GM18951 (cell line): Measurements from ENCODE around the gene PEBP1.

Experiments used
- POLR2A ChIP-seq: IDR thresholded peaks from 4 replicates; pipeline ENCODE4 v1.6.1; 2011; ENCODE audit warnings: mild to moderate bottlenecking; ENCODE audit not compliant: insufficient read length, insufficient read depth; ENCODE audit errors: extremely low read depth
- in situ Hi-C: fragments of 300-500 bp; cut with MboI; formaldehyde crosslinking; loops from one replicate; pipeline ENCODE4 v1.12.0; 2022; ENCODE audit warnings: low sequenced_read_pairs, mixed read lengths, inconsistent platforms; ENCODE audit not compliant: unreplicated experiment

Gene PEBP1

DNA sequence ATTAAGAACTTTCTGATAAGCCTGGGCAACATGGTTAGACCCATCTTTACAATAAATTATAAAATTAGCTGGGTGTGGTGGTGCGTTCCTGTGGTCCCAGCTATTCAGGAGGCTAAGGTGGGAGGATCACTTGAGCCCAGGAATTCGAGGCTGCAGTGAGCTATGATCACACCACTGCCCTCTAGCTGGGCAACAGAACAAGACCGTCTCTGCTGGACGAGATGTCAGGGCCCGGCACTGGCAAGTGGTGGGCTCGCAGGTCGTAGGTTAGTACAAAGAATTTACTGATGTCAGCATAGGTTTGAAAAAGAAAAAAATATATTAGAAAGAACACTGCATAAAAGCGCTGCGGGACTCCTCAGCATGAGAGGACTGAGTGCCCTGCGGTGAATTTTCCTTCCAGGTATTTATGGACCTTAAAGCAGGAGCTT is 16.5 kb upstream of the PEBP1 start:
- TF ChIP-seq POLR2A: no peak
- in situ Hi-C loops: no loop called here

DNA sequence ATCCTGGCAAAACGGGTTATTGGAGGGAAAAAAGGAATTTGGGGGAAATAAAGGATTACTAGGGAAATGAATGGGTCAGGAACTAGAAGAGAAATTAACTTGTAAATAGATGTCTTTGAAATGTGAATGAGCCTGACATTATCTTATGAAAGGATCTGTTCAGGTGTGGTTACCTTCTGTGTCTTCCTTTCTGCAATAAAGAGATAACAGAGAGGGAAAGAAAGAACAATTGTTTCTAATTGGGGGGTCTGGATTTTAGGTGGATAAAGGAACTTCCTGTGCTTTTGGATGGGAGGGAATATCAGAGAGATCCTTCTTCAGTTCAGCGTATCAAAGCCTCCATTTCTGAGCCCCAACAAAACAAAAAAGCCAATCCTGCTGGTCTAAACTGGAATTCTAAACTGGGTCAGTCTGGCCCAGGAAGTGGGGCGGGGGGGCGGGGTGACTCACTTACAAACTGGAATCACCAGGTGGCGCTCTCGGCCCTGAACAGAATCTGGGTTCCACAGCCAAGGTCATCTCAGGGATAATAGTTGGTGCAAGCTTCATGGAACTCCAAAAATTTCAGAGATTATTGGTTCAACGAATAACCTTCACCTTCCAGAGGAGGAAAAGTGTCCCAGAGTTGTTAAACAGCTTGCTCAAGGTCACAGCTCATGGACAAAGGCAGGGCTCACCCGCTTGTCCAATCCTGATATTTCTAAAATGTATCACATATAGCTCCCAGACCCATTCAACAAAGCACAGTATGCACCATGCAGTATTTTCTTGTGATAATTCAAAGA is 15.2 kb upstream of the PEBP1 start:
- no peak for TF ChIP-seq POLR2A
- in situ Hi-C loops: loop anchor here (10.0 kb wide), 1 partner anchor 64 kb away; no protein-coding TSS in a partner anchor

DNA sequence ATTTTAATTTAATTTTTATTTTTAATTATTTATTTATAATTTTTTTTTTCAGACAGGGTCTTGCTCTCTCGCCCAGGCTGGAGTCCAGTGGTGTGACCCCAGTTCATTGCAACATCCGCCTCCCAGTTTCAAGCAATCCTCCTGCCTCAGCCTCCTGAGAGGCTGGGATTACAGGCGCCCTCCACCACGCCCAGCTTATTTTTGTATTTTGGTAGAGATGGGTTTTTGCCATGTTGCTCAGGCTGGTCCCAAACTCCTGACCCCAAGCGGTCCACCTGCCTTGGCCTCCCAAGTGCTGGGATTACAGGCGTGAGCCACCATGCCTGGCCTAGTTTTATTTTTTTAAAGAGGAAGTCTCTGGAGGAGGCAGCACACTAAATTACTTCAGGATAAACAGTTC is 13.7 kb upstream of the PEBP1 start:
- TF ChIP-seq POLR2A: no peak
- in situ Hi-C loops: loop anchor here (10.0 kb wide), 1 partner anchor 63 kb away; no protein-coding TSS in a partner anchor

DNA sequence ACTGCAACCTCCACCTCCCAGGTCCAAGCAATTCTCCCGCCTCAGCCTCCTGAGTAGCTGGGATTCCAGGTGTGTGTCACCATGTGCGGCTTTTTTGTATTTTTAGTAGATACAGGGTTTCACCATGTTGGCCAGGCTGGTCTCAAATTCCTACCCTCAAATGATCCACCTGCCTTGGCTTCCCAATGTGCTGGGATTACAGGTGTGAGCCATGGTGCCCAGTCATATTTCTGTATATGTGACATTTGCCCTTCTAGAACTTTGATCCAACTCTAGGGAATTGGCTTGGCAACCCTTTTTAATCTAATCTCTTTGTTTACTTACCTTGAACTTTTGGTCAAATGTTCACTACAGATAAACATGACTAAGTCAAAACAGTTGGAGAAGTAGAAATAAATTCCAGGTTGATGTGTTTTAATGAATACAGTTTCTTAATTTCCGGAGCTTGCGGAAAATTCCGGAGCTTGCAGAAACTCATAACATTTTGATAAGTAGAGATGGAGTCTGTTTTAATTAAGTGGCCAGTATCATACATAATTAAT is 11.5 kb upstream of the PEBP1 start:
- in situ Hi-C loops: loop anchor here (10.0 kb wide), 1 partner anchor 60 kb away; no protein-coding TSS in a partner anchor
- no peak for TF ChIP-seq POLR2A

DNA sequence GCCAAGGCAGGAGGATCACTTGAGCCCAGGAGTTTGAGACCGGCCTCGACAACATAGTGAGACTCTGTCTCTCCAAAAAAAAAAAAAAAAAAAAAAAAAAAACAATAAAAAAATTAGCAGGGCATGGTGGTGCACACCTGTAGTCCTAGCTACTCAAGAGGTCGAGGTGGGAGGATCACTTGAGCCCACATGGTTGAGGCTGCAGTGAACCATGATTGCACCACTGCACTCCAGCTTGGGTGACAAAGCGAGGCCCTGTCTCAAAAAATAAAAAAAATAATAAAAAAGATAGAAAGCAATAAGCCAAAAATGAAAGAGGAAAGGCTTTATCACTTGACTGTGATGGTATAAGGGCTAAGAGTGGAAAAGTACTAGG is 10.2 kb upstream of the PEBP1 start:
- TF ChIP-seq POLR2A: no peak
- in situ Hi-C loops: loop anchor here (10.0 kb wide), 1 partner anchor 59 kb away; no protein-coding TSS in a partner anchor

DNA sequence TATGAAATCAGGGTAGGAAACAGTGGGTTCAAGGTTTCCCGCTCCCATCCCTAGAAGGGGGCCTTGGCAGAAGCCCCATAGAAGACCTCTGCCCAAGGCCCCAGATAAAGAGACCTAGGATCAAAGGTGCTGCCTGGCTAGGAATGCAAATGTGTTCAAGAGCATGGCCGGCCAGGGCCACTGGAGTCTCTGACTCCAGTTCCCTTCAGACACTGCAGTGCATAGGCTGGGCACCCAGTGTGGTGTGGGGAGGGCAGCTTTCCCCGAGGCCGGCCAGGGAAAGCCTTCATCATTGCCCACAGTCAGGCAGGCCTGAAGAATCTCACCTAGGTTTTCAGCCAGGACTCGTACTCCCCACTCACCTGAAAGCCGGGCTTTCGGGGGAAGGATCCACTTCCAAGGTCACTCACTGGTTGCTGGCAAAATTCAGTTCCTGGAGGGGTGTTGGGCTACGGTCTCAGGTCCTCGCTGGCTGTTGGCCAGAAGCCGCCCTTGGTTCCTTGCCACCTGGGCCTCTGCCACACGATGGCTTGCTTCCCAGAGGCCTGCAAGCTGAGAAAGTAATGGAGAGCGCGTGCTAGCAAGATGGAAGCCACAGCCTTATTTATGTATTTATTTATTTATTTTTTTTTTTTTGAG is 9.7 kb upstream of the PEBP1 start:
- TF ChIP-seq POLR2A: no peak
- in situ Hi-C loops: loop anchor here (10.0 kb wide), 1 partner anchor 59 kb away; no protein-coding TSS in a partner anchor

DNA sequence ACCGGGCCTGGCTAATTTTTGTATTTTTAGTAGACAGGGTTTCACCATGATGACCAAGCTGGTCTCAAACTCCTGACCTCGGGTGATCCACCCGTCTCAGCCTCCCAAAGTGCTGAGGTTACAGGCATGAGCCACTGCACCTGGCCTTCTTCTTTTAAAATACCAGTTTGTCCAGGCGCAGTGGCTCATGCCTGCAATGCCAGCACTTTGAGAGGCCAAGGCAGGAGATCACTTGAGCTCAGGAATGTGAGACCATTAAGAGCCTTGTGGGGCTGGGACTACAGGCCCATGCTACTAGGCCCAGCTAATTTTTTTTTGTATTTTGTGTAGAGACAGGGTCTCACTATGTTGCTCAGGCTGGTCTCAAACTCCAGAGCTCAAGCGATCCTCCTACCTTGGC is 8.1 kb upstream of the PEBP1 start:
- in situ Hi-C loops: loop anchor here (10.0 kb wide), 1 partner anchor 57 kb away; no protein-coding TSS in a partner anchor
- no peak for TF ChIP-seq POLR2A

DNA sequence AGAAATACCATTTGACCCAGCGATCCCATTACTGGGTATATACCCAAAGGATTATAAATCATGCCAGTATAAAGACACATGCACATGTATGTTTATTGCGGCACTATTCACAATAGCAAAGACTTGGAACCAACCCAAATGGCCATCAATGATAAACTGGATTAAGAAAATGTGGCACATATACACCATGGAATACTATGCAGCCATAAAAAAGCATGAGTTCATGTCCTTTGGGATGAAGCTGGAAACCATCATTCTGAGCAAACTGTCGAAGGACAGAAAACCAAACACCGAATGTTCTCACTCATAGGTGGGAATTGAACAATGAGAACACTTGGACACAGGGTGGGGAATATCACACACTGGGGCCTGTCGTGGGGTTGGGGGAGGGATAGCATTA is 6.5 kb upstream of the PEBP1 start:
- in situ Hi-C loops: loop anchor here (10.0 kb wide), 1 partner anchor 55 kb away; no protein-coding TSS in a partner anchor

DNA sequence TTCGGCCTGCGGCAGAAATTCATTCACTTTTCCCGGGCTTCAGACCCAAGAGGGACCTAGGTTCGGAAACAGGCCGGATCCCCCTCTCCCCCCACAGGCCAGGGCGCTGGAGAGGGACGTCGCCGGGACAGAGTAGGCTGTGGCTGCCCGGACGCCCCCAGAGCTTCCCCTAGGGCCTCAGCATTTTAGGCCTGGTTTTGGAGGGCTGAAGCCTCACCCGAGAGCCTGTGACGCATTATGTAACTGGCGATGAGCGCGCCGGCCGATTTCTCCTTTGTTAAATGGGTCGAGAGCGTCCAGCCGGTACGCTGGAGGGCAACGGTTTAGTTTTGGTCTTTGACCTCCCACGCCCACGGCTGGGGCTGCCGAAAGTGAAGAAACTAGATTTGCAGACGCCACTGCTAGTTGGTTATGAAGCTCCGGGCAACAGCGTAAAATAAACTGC is 657 bp downstream of the PEBP1 start:
- no peak for TF ChIP-seq POLR2A
- in situ Hi-C loops: no loop called here

DNA sequence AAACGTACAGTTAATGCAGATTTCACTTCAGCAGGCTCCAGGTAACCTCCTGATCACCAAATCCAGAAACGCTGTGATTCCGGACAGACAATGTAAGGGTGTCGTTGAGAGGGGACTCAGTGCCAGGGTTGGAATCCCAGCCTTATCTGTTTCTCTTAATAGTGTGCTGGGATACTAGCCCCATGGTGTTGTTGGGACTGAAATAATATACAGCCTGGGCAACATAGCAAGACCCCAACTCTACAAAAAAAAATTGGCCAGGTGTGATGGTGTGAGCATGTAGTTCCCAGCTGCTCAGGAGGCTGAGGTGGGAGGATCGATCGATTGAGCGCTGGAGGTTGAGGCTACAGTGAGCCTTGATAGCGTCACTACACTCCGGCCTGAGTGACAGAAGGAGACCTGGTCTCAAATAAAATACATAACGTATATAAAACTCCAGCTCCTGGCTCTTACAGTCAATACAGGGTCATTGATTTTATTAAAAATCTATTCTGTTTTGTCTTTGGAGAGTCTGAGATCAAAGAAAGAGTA is 1.3 kb downstream of the PEBP1 start:
- in situ Hi-C loops: no loop called here
- no peak for TF ChIP-seq POLR2A

DNA sequence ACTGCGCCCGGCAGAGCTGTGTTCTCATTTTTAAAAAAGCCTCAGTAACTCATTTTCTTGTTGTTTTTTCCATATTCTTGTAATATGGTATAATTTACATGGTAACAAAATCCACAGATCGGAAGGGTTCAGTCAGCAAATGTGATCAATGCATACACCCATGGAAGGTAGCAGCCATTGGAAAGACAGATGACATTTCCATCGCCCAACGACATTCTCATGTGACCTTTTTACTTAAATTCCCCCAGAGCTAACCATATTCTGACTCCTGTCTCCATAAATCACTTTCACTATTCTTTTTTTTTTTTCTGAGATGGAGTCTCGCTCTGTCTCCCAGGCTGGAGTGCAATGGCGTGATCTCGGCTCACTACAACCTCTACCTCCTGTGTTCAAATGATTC is 4.9 kb downstream of the PEBP1 start:
- in situ Hi-C loops: no loop called here
- no peak for TF ChIP-seq POLR2A

DNA sequence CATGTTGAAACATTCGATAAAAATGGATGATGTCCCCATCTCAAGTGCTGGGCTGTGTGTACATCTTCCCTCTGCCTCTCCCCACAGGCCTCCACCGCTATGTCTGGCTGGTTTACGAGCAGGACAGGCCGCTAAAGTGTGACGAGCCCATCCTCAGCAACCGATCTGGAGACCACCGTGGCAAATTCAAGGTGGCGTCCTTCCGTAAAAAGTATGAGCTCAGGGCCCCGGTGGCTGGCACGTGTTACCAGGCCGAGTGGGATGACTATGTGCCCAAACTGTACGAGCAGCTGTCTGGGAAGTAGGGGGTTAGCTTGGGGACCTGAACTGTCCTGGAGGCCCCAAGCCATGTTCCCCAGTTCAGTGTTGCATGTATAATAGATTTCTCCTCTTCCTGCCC is 8.6 kb downstream of the PEBP1 start:
- TF ChIP-seq POLR2A: no peak
- in situ Hi-C loops: no loop called here

DNA sequence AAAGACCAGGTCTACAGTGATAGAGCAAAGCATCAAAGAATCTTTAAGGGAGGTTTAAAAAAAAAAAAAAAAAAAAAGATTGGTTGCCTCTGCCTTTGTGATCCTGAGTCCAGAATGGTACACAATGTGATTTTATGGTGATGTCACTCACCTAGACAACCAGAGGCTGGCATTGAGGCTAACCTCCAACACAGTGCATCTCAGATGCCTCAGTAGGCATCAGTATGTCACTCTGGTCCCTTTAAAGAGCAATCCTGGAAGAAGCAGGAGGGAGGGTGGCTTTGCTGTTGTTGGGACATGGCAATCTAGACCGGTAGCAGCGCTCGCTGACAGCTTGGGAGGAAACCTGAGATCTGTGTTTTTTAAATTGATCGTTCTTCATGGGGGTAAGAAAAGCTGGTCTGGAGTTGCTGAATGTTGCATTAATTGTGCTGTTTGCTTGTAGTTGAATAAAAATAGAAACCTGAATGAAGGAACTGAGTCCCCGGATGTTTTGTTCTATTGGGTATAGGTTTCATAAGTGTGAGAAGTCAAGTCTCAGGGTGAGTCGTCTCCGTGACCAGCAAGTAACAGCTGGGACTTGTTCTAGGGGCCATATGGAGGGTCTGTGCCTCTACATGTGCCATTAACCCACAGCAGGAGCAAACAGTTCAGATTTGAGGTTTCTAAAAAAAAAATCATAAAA is 9.3 kb downstream of the PEBP1 start:
- in situ Hi-C loops: no loop called here
- TF ChIP-seq POLR2A: no peak
